HEK293 (cell line): Measurements from ENCODE around the gene SRRM4.

Experiments used
- CTCF ChIA-PET: fragments of 350-600 bp; formaldehyde crosslinking; extraction: SDS; loops from one replicate; lab custom pipeline; 2021; ENCODE audit warnings: antibody characterized with exemption; lab: Yijun Ruan, JAX
- POLR2A ChIA-PET: fragments of 300-600 bp; formaldehyde crosslinking; extraction: SDS; loops from one replicate; lab custom pipeline; 2020; ENCODE audit warnings: antibody characterized with exemption, inconsistent platforms; lab: Yijun Ruan, JAX
- H3K27ac ChIP-seq: fragments of 200-500 bp; sonication (Bioruptor generic); 2 replicates; pipeline ENCODE4 v1.5.1; 2014; ENCODE audit warnings: low read depth, low read length, control low read depth, inconsistent platforms; ENCODE audit errors: extremely low read depth
- H3K36me3 ChIP-seq, 2 experiments: fragments of 200-500 bp in 1 of 2; sonication (Bioruptor generic) in 1 of 2; 1 replicate in 1 of 2; 2 replicates in 1 of 2; pipeline ENCODE4 v1.5.1; 2014 to 2017; ENCODE audit warnings: inconsistent platforms in 2 of 2, low read length in 2 of 2; ENCODE audit not compliant: control insufficient read depth in 2 of 2, insufficient read depth in 1 of 2
- H3K4me1 ChIP-seq: fragments of 200-500 bp; sonication (Bioruptor generic); 2 replicates; pipeline ENCODE4 v1.5.1; 2014; ENCODE audit warnings: mild to moderate bottlenecking, low read length, inconsistent platforms; ENCODE audit not compliant: control insufficient read depth, insufficient read depth
- H3K4me3 ChIP-seq: 2 replicates; pipeline ENCODE4 v1.5.1; 2011; ENCODE audit warnings: low read depth, mild to moderate bottlenecking, control low read depth, low read length, moderate library complexity
- H3K9me3 ChIP-seq: fragments of 200-500 bp; sonication (Bioruptor generic); 2 replicates; pipeline ENCODE4 v1.5.1; 2014; ENCODE audit warnings: low read depth, low read length, inconsistent platforms; ENCODE audit not compliant: control insufficient read depth, insufficient read depth
- ATF2 ChIP-seq: fragments of 450-650 bp; formaldehyde crosslinking; IDR thresholded peaks from 2 replicates; pipeline ENCODE4 v1.5.1; 2016; ENCODE audit warnings: missing biosample characterization, missing genetic modification characterization, low read depth
- GLIS1 ChIP-seq: fragments of 450-650 bp; formaldehyde crosslinking; IDR thresholded peaks from 2 replicates; pipeline ENCODE4 v1.5.1; 2016; ENCODE audit warnings: missing biosample characterization, missing genetic modification characterization
- KLF8 ChIP-seq: fragments of 450-650 bp; formaldehyde crosslinking; IDR thresholded peaks from 2 replicates; pipeline ENCODE4 v1.5.1; 2016; ENCODE audit warnings: missing biosample characterization, missing genetic modification characterization
- SETDB1 ChIP-seq: IDR thresholded peaks from one replicate; pipeline ENCODE4 v1.6.1; 2017; ENCODE audit warnings: mild to moderate bottlenecking, low read length, moderate library complexity, mixed read lengths; ENCODE audit not compliant: insufficient read length
- SP3 ChIP-seq: fragments of 450-650 bp; formaldehyde crosslinking; IDR thresholded peaks from 2 replicates; pipeline ENCODE4 v1.5.1; 2016; ENCODE audit warnings: missing biosample characterization, missing genetic modification characterization
- TCF7L2 ChIP-seq: IDR thresholded peaks from 2 replicates; pipeline ENCODE4 v1.6.1; 2011; ENCODE audit warnings: low read depth, mild to moderate bottlenecking, inconsistent platforms, low read length, moderate library complexity, borderline replicate concordance
- ZBTB11 ChIP-seq: fragments of 450-650 bp; formaldehyde crosslinking; conservative IDR thresholded peaks from 2 replicates; pipeline ENCODE4 v1.5.1; 2016; ENCODE audit warnings: low read depth, missing biosample characterization, missing genetic modification characterization
- ZBTB7A ChIP-seq: fragments of 450-650 bp; formaldehyde crosslinking; IDR thresholded peaks from 2 replicates; pipeline ENCODE4 v1.5.1; 2016; ENCODE audit warnings: low read depth, missing biosample characterization, missing genetic modification characterization
- ZEB2 ChIP-seq: fragments of 450-650 bp; formaldehyde crosslinking; IDR thresholded peaks from 2 replicates; pipeline ENCODE4 v1.5.1; 2016; ENCODE audit warnings: missing biosample characterization, missing genetic modification characterization
- ZFHX2 ChIP-seq: fragments of 450-650 bp; formaldehyde crosslinking; conservative IDR thresholded peaks from 2 replicates; pipeline ENCODE4 v1.5.1; 2016; ENCODE audit warnings: missing biosample characterization, missing genetic modification characterization
- ZFP37 ChIP-seq: fragments of 450-650 bp; formaldehyde crosslinking; IDR thresholded peaks from 2 replicates; pipeline ENCODE4 v1.5.1; 2016; ENCODE audit warnings: missing biosample characterization, missing genetic modification characterization
- ZIC2 ChIP-seq: fragments of 450-650 bp; formaldehyde crosslinking; IDR thresholded peaks from 2 replicates; pipeline ENCODE4 v1.5.1; 2016; ENCODE audit warnings: missing biosample characterization, missing genetic modification characterization
- ZNF132 ChIP-seq: fragments of 450-650 bp; formaldehyde crosslinking; IDR thresholded peaks from 2 replicates; pipeline ENCODE4 v1.5.1; 2017; ENCODE audit warnings: missing biosample characterization, missing genetic modification characterization, borderline replicate concordance
- ZNF169 ChIP-seq: fragments of 450-650 bp; formaldehyde crosslinking; IDR thresholded peaks from 2 replicates; pipeline ENCODE4 v1.5.1; 2016; ENCODE audit warnings: missing biosample characterization, missing genetic modification characterization
- ZNF324 ChIP-seq: fragments of 450-650 bp; formaldehyde crosslinking; IDR thresholded peaks from 2 replicates; pipeline ENCODE4 v1.5.1; 2016; ENCODE audit warnings: missing biosample characterization, missing genetic modification characterization
- ZNF501 ChIP-seq: fragments of 450-650 bp; formaldehyde crosslinking; IDR thresholded peaks from 2 replicates; pipeline ENCODE4 v1.5.1; 2016; ENCODE audit warnings: missing biosample characterization, missing genetic modification characterization
- ZNF549 ChIP-seq: fragments of 450-650 bp; IDR thresholded peaks from 2 replicates; pipeline ENCODE4 v1.5.1; 2018; ENCODE audit warnings: missing biosample characterization, missing genetic modification characterization, mild to moderate bottlenecking, inconsistent platforms, moderate library complexity
- ZNF558 ChIP-seq: fragments of 450-650 bp; formaldehyde crosslinking; IDR thresholded peaks from 2 replicates; pipeline ENCODE4 v1.5.1; 2016; ENCODE audit warnings: missing biosample characterization, missing genetic modification characterization
- ZNF610 ChIP-seq: fragments of 450-650 bp; formaldehyde crosslinking; IDR thresholded peaks from 2 replicates; pipeline ENCODE4 v1.5.1; 2016; ENCODE audit warnings: missing biosample characterization, missing genetic modification characterization, borderline replicate concordance
- ZNF626 ChIP-seq: fragments of 450-650 bp; sonication (Bioruptor Pico); formaldehyde crosslinking; IDR thresholded peaks from 2 replicates; pipeline ENCODE4 v1.5.1; 2018; ENCODE audit warnings: missing biosample characterization, missing genetic modification characterization, inconsistent platforms
- ZNF639 ChIP-seq: fragments of 450-650 bp; formaldehyde crosslinking; IDR thresholded peaks from 2 replicates; pipeline ENCODE4 v1.5.1; 2016; ENCODE audit warnings: missing biosample characterization, missing genetic modification characterization
- ZNF670 ChIP-seq: fragments of 450-650 bp; formaldehyde crosslinking; IDR thresholded peaks from 2 replicates; pipeline ENCODE4 v1.5.1; 2016; ENCODE audit warnings: missing biosample characterization, missing genetic modification characterization, low read depth
- ZNF677 ChIP-seq: fragments of 450-650 bp; IDR thresholded peaks from 2 replicates; pipeline ENCODE4 v1.5.0; 2018; ENCODE audit warnings: missing biosample characterization, mild to moderate bottlenecking, missing genetic modification characterization, moderate library complexity
- ZNF692 ChIP-seq: fragments of 450-650 bp; formaldehyde crosslinking; IDR thresholded peaks from 2 replicates; pipeline ENCODE4 v1.5.1; 2016; ENCODE audit warnings: missing biosample characterization, missing genetic modification characterization
- ZNF747 ChIP-seq: fragments of 450-650 bp; formaldehyde crosslinking; IDR thresholded peaks from 2 replicates; pipeline ENCODE4 v1.5.1; 2016; ENCODE audit warnings: missing biosample characterization, missing genetic modification characterization
- ZNF768 ChIP-seq: fragments of 450-650 bp; formaldehyde crosslinking; IDR thresholded peaks from 2 replicates; pipeline ENCODE4 v1.5.1; 2018; ENCODE audit warnings: missing biosample characterization, mild to moderate bottlenecking, missing genetic modification characterization
- ZNF792 ChIP-seq: fragments of 450-650 bp; formaldehyde crosslinking; IDR thresholded peaks from 2 replicates; pipeline ENCODE4 v1.5.1; 2016; ENCODE audit warnings: missing biosample characterization, missing genetic modification characterization
- ZSCAN23 ChIP-seq: fragments of 450-650 bp; formaldehyde crosslinking; IDR thresholded peaks from 2 replicates; pipeline ENCODE4 v1.5.1; 2016; ENCODE audit warnings: missing biosample characterization, missing genetic modification characterization

Gene SRRM4

GRCh38 chr12:119175081-119175480 lies 193.7 kb downstream of the SRRM4 start:
- TF ChIP-seq ZNF677 (no peak), ZNF549 (tag by site-specific recombination) (no peak), GLIS1 (tag by site-specific recombination) (peak; percentile 29; the same call in 1 of the 2 replicates), ZNF768 (tag by site-specific recombination) (0 out of 2 replicates have a peak, but pooled peaks have one; percentile 37), ZNF558 (tag by site-specific recombination) (no peak), TCF7L2 (no peak), ZNF610 (no peak)
- no peaks in the 10 kb centered on the region for H3K9me3 ChIP-seq
- H3K27ac ChIP-seq = no peak overlapping the region
- no peaks in the 10 kb centered on the region for H3K36me3 ChIP-seq
- no peak overlapping the region for H3K4me3 ChIP-seq
- ChIA-PET POLR2A (no interaction called here), CTCF (interaction anchor here (0.6 kb wide), 1 partner anchor 1943 kb away, joined by 3 read pairs; no protein-coding TSS in a partner anchor)
- no peaks in the 10 kb centered on the region; the same call in 1 of the 2 replicates for H3K4me1 ChIP-seq

GRCh38 chr12:119176267-119177055 lies 195.1 kb downstream of the SRRM4 start:
- peak overlapping the region; percentile 28 for H3K4me3 ChIP-seq
- CTCF ChIA-PET = interaction anchor here (0.8 kb wide), 1 partner anchor 20 kb away, joined by 3 read pairs; no protein-coding TSS in a partner anchor
- H3K9me3 ChIP-seq = no peaks in the 10 kb centered on the region
- no peaks in the 10 kb centered on the region for H3K36me3 ChIP-seq
- no peak overlapping the region for H3K27ac ChIP-seq
- POLR2A ChIA-PET = no interaction called here
- H3K4me1 ChIP-seq = no peaks in the 10 kb centered on the region; the same call in 1 of the 2 replicates
- peak; percentile 89 for TF ChIP-seq ZNF692
- TF ChIP-seq ZNF670 (tag by site-specific recombination) = no peak
- peak; percentile 61; the same call in 1 of the 2 replicates for TF ChIP-seq ZNF324 (tag by site-specific recombination)
- no peak for TF ChIP-seq ZNF501
- TF ChIP-seq ZBTB7A = 0 out of 2 replicates have a peak, but pooled peaks have one; percentile 18
- no peak for TF ChIP-seq ZBTB11
- peak; percentile 75 for TF ChIP-seq KLF8 (tag by site-specific recombination)
- TF ChIP-seq ZNF626 (tag by site-specific recombination) = no peak
- TF ChIP-seq ZEB2 (tag by site-specific recombination) = peak; percentile 85
- TF ChIP-seq SETDB1 = no peak
- TF ChIP-seq ZFP37 (tag by site-specific recombination) = no peak
- TF ChIP-seq ZNF639 = no peak; the same call in 1 of the 2 replicates
- TF ChIP-seq ZNF747 (tag by site-specific recombination) = no peak
- peak; percentile 50 for TF ChIP-seq SP3
- TF ChIP-seq ZNF677 = no peak
- no peak for TF ChIP-seq ZNF792 (tag by site-specific recombination)
- 0 out of 2 replicates have a peak, but pooled peaks have one; percentile 47 for TF ChIP-seq ZSCAN23 (tag by site-specific recombination)
- no peak for TF ChIP-seq ZNF132 (tag by site-specific recombination)
- TF ChIP-seq ATF2 = peak; percentile 99
- TF ChIP-seq ZFHX2 = peak; percentile 95
- TF ChIP-seq ZNF169 = no peak
- 0 out of 2 replicates have a peak, but pooled peaks have one; percentile 19 for TF ChIP-seq ZIC2 (tag by site-specific recombination)
